Stomach (tissue), 4 donors: ENCODE measurements around the gene TMEM198.

Source experiments
- POLR2A ChIP-seq, 4 donors: fragments of 450-650 bp; IDR thresholded peaks; one replicate each; pipeline ENCODE4 v1.6.1; 2016; ENCODE audit warnings: antibody characterized with exemption in 4 of 4, control low read depth in 2 of 4, mild to moderate bottlenecking in 1 of 4, moderate library complexity in 1 of 4
- TF ChIP-seq, protein P1 (sequence below), 7 experiments: fragments of 450-650 bp in 4 of 7; fragments of 200-600 bp in 3 of 7; sonication (generic) in 3 of 7; IDR thresholded peaks; one replicate each; pipeline ENCODE4 v1.5.1; 2016 to 2019; ENCODE audit warnings: antibody characterized with exemption in 7 of 7, control low read depth in 2 of 7, mild to moderate bottlenecking in 1 of 7

DNA sequence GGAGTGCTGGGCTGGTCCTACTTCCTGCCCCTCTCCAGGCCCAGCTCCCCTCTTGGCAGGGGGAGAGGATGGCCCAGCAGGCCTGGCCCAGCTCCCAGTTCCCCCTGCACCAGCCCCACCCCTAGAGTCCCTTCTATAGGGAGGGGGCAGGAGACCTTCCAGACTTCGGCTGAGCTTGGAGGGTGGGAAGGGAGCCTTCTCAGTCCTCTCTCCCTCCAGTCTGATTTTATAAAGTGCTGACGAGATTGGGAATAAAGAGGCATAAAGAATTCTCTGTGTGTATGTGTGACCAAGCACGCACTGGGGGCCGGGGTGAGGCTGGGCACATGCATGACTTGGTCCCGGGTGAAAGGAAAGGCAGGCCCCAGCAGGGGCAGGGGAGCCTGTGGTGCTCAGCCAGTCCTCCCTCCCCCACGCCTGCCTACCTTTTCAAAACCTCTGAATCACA, 5.3 kb upstream of the TMEM198 start:
- TF ChIP-seq, protein P1, sequence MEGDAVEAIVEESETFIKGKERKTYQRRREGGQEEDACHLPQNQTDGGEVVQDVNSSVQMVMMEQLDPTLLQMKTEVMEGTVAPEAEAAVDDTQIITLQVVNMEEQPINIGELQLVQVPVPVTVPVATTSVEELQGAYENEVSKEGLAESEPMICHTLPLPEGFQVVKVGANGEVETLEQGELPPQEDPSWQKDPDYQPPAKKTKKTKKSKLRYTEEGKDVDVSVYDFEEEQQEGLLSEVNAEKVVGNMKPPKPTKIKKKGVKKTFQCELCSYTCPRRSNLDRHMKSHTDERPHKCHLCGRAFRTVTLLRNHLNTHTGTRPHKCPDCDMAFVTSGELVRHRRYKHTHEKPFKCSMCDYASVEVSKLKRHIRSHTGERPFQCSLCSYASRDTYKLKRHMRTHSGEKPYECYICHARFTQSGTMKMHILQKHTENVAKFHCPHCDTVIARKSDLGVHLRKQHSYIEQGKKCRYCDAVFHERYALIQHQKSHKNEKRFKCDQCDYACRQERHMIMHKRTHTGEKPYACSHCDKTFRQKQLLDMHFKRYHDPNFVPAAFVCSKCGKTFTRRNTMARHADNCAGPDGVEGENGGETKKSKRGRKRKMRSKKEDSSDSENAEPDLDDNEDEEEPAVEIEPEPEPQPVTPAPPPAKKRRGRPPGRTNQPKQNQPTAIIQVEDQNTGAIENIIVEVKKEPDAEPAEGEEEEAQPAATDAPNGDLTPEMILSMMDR (IDR thresholded peaks at IDR 0.05) = no peak
- TF ChIP-seq POLR2A (IDR thresholded peaks at IDR 0.05) = no peak
